Measurements from ENCODE around the gene IRAK3.
"Not testable (repeated sequence)": the region's sequence is repeated elsewhere in the genome, so short reads cannot be mapped to it uniquely, and the experiment has no call there.

IRAK3 gene

DNA sequence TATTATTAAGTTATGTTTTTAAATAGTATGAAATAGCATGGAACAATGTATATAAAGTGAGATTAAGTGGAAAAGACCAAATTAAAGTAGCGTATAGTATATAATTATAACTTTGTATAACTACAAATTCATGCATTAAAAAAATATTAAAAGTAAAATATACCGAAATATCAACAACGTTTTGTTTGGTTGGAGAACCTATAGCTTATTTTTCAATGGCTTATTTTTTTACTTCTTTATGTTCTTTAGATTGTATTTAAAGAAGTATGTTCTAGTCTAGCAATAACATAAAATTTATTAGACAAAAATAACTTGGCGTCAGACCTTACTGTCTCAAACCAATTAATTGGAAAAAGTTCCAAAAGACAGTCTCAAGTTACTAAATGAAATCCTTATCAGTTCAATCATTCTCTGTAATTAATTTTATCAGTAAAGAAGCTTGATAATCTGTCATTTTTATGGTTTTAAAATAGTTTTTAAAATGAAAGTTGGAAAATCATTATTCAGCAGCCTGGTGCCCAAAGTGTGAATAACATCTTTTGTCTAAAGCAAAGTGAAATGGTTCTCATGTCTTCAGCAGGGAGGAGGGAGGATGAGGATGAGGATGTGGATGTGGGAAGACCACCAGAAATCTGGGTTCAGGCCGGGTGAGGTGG, 46.7 kb downstream of the IRAK3 start:
- Histone ChIP-seq H3K9ac (ENCODE audit: low read length in 5 of 5) (peak overlapping the region in 3 of 5 donors; percentile 29 to 69 (median 62)), H3K27ac (ENCODE audit: low read depth, low read length) (peak overlapping the region; percentile 43), H3K4me3 (ENCODE audit: low read depth in 1 of 5, low read length in 5 of 5) (peak overlapping the region; percentile 35 to 65 (median 57)), H3K4me1 (ENCODE audit: control insufficient read depth in 5 of 5, insufficient read depth in 5 of 5, low read length in 5 of 5) (peaks cover 0 to 32% (median 16%) of the 10 kb centered on the region in 5 donors), H3K27me3 (ENCODE audit: control insufficient read depth in 5 of 5, insufficient read depth in 4 of 5, low read length in 5 of 5) (no peaks in the 10 kb centered on the region), H3K36me3 (ENCODE audit: control insufficient read depth in 5 of 5, insufficient read depth in 5 of 5, low read length in 5 of 5) (peaks cover 0 to 4% (median 3%) of the 10 kb centered on the region in 5 donors), H3K9me3 (ENCODE audit: control insufficient read depth in 5 of 5, low read length in 5 of 5) (no peaks in the 10 kb centered on the region)

DNA sequence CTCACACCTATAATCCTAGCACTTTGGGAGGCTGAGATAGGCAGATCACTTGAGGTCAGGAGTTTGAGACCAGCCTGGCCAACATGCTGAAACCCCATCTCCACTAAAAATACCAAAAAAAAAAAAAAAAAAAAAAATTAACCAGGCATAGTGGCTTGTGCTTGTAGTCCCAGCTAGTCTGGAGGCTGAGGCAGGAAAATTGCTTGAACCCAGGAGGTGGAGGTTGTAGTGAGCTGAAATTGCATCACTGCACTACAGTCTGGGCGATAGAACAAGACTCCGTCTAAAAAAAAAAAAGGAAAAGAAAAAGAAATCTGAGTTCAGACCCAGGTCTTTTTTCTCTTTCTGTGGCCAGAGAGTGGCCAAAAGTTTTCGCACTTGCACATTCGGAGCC, 47.3 kb downstream of the IRAK3 start:
- peaks cover 0 to 36% (median 16%) of the 10 kb centered on the region in 5 donors for H3K4me1 ChIP-seq (ENCODE audit: control insufficient read depth in 5 of 5, insufficient read depth in 5 of 5, low read length in 5 of 5)
- H3K36me3 ChIP-seq (ENCODE audit: control insufficient read depth in 5 of 5, insufficient read depth in 5 of 5, low read length in 5 of 5); H3K9ac ChIP-seq (ENCODE audit: low read length in 5 of 5): not testable (repeated sequence)

DNA sequence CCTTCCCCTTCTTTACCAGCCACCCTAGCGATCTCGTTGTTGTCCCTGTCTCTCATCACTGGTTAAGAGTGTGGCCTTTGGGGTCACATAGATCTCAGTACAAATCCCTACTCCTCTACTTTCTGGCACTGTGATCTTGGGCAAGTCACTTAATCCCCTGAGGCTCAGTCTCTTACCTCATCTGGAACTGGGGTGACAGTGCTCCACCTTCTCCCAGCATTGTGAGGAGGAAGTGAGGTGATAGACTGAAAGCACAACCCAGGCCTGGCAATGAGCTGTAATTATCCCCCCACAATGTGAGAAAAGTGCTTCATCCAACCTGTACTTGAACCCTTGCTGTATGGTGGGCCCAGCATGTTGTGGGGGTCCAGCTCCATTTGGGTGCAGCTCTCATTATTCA, 48.0 kb downstream of the IRAK3 start:
- Histone ChIP-seq H3K4me1 (ENCODE audit: control insufficient read depth in 5 of 5, insufficient read depth in 5 of 5, low read length in 5 of 5) (peaks cover 0 to 40% (median 21%) of the 10 kb centered on the region in 5 donors), H3K9me3 (ENCODE audit: control insufficient read depth in 5 of 5, low read length in 5 of 5) (no peaks in the 10 kb centered on the region), H3K27ac (ENCODE audit: low read depth, low read length) (no peak overlapping the region), H3K27me3 (ENCODE audit: control insufficient read depth in 5 of 5, insufficient read depth in 4 of 5, low read length in 5 of 5) (no peaks in the 10 kb centered on the region), H3K9ac (ENCODE audit: low read length in 5 of 5) (no peak overlapping the region), H3K36me3 (ENCODE audit: control insufficient read depth in 5 of 5, insufficient read depth in 5 of 5, low read length in 5 of 5) (no peaks in the 10 kb centered on the region), H3K4me3 (ENCODE audit: low read depth in 1 of 5, low read length in 5 of 5) (no peak overlapping the region)

More for the DNA sequence above, 47.3 kb downstream of the IRAK3 start:
- not testable (repeated sequence) for H3K27ac ChIP-seq (ENCODE audit: low read depth, low read length); H3K27me3 ChIP-seq (ENCODE audit: control insufficient read depth in 5 of 5, insufficient read depth in 4 of 5, low read length in 5 of 5); H3K9me3 ChIP-seq (ENCODE audit: control insufficient read depth in 5 of 5, low read length in 5 of 5)
- peak overlapping the region in 3 of 5 donors; percentile 35 to 61 (median 55) for H3K4me3 ChIP-seq (ENCODE audit: low read depth in 1 of 5, low read length in 5 of 5)

DNA sequence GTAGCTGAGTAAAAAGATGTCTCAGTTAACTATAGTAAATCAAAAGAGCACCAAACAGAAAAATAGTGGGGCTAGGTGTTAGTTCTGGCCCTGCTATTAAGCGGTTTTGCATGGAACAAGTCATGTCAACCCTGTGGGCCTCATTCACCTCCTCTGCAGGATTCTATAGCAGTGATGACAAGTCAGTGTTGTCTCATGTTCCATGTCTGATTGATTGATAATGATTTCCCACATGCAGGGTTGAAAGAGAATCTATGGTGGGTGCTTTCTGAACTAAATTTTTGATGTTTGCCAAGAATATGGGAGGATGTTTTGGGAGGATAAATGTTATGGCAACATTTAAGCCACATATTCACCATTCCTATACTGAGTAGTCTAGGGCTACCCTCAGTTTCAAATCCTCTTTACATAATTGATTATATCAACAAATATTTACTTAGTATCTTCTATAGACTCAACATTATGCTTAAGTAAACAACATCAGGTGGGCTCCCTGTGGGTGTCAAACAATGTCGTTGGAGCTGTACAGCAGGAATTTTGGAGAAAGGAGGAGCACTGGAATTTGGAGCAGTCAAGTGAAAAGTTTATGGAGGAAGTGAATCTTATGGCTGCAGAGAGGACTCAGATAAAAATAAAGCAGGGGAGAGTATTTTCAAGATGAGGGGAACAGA, 48.6 kb downstream of the IRAK3 start:
- no peak overlapping the region for H3K9ac ChIP-seq (ENCODE audit: low read length in 5 of 5)
- H3K4me3 ChIP-seq (ENCODE audit: low read depth in 1 of 5, low read length in 5 of 5): no peak overlapping the region
- H3K9me3 ChIP-seq (ENCODE audit: control insufficient read depth in 5 of 5, low read length in 5 of 5): no peaks in the 10 kb centered on the region
- H3K4me1 ChIP-seq (ENCODE audit: control insufficient read depth in 5 of 5, insufficient read depth in 5 of 5, low read length in 5 of 5): peaks cover 0 to 44% (median 26%) of the 10 kb centered on the region in 5 donors
- H3K27me3 ChIP-seq (ENCODE audit: control insufficient read depth in 5 of 5, insufficient read depth in 4 of 5, low read length in 5 of 5): no peaks in the 10 kb centered on the region
- H3K36me3 ChIP-seq (ENCODE audit: control insufficient read depth in 5 of 5, insufficient read depth in 5 of 5, low read length in 5 of 5): peaks cover 0 to 4% (median 2%) of the 10 kb centered on the region in 5 donors
- H3K27ac ChIP-seq (ENCODE audit: low read depth, low read length): no peak overlapping the region

DNA sequence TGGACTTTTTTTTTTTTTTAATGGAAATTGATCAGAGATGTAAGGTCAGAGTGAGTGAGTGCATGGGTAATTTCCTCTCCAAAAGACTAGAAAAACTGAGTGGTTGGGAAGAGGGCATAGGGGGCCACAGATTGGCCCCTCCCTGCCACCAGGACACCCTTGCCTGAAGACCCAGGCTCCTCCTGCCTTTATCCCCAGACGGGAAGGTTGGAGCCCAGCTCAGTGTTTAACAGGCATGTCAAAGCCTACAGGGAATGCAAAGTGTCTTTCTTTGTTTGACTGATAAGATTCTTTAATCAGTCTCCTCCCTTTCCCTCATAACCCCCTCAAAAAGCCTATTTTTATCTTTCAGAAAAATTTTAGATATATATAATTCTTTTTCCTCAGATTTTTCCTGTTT, 50.3 kb downstream of the IRAK3 start:
- H3K9ac ChIP-seq (ENCODE audit: low read length in 5 of 5): no peak overlapping the region
- H3K27me3 ChIP-seq (ENCODE audit: control insufficient read depth in 5 of 5, insufficient read depth in 4 of 5, low read length in 5 of 5): no peaks in the 10 kb centered on the region
- peaks cover 0 to 41% (median 26%) of the 10 kb centered on the region in 5 donors for H3K4me1 ChIP-seq (ENCODE audit: control insufficient read depth in 5 of 5, insufficient read depth in 5 of 5, low read length in 5 of 5)
- H3K36me3 ChIP-seq (ENCODE audit: control insufficient read depth in 5 of 5, insufficient read depth in 5 of 5, low read length in 5 of 5): peaks cover 0 to 7% (median 3%) of the 10 kb centered on the region in 5 donors
- no peak overlapping the region for H3K4me3 ChIP-seq (ENCODE audit: low read depth in 1 of 5, low read length in 5 of 5)
- H3K9me3 ChIP-seq (ENCODE audit: control insufficient read depth in 5 of 5, low read length in 5 of 5): no peaks in the 10 kb centered on the region
- no peak overlapping the region for H3K27ac ChIP-seq (ENCODE audit: low read depth, low read length)

DNA sequence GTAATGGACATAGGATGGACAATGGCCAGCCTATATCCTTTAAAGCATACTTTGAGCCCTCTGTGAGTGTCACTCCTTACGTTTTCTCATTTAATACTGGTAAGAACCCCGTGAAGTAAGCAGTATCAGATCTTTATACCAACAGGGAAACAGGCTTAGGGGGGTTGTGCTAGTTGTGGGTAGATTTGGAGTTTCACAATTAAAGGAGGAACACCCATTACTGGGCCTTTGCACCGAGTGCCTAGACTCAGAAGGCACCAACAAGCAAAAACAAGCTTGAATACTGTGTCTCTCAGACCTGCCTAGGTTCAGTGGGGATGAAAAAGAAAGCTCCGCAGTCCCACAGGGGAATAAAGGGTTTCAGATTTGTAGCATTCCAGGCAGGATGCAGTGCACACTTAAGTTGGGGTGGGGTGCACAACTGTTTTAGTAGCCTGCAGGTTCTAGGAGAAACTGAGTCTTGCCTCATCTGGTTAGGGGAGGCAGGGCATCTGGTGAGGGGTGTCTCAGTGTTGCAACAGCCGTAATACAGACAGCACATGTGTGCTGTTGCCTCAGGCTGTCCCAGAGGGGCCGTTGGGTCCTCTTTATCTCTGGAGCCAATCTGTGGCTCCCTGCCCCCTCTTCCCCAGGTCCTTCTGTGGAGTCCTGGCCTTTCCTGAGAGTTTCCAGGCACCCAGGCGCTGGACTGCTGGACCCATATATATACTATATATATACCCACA, 51.2 kb downstream of the IRAK3 start:
- H3K36me3 ChIP-seq (ENCODE audit: control insufficient read depth in 5 of 5, insufficient read depth in 5 of 5, low read length in 5 of 5): peaks cover 0 to 13% (median 6%) of the 10 kb centered on the region in 5 donors
- H3K27ac ChIP-seq (ENCODE audit: low read depth, low read length): no peak overlapping the region
- no peaks in the 10 kb centered on the region for H3K9me3 ChIP-seq (ENCODE audit: control insufficient read depth in 5 of 5, low read length in 5 of 5)
- peaks cover 0 to 34% (median 26%) of the 10 kb centered on the region in 5 donors for H3K4me1 ChIP-seq (ENCODE audit: control insufficient read depth in 5 of 5, insufficient read depth in 5 of 5, low read length in 5 of 5)
- no peak overlapping the region for H3K9ac ChIP-seq (ENCODE audit: low read length in 5 of 5)
- no peak overlapping the region for H3K4me3 ChIP-seq (ENCODE audit: low read depth in 1 of 5, low read length in 5 of 5)
- H3K27me3 ChIP-seq (ENCODE audit: control insufficient read depth in 5 of 5, insufficient read depth in 4 of 5, low read length in 5 of 5): no peaks in the 10 kb centered on the region

DNA sequence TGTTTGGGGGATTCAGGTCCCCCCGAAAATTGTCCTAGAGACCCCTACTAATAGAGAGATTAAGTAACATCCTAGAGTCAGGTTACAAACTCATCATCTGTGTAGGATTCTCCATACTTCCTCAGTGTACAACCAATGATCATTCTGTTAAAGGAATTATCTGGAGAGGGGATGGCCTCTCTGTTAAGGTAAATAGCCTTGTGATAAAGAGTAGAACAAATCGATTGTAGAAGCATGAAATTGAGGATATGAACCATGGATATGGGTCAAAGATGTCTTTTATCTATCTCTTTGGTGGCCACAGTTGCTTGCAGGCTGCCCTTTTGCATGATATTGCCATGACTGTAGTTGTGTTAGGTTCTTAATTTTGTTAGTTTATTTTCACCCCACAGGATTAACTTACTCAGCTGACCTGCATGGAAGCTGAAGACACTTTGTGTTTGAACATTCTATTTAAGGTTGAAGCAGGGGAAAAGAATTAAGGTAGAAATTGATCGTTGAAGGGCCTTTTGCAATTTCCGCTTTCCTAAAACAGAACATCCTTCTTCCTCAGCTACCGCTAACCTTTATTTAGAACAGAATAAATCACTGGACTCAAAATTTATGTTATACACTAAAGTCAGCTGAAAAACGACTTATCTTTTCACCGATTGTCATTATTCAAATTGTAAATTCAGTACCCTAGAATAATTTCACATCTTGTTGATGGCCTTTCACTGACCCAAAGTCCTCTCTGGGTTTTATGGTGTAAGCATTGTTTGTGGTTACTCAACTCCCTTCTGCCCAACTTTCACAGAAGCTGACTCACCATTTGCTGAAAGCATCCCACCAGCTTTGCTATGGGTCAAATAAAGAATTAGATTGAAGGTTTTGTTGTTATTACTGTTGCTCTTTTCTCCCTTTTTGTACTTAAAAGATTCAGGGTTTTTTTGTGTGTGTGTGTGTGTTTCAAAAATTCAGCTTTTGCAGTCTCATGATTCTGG, 52.3 kb downstream of the IRAK3 start:
- H3K36me3 ChIP-seq (ENCODE audit: control insufficient read depth in 5 of 5, insufficient read depth in 5 of 5, low read length in 5 of 5): peaks cover 3 to 20% (median 12%) of the 10 kb centered on the region in 5 donors
- no peak overlapping the region for H3K4me3 ChIP-seq (ENCODE audit: low read depth in 1 of 5, low read length in 5 of 5)
- no peak overlapping the region for H3K9ac ChIP-seq (ENCODE audit: low read length in 5 of 5)
- H3K27ac ChIP-seq (ENCODE audit: low read depth, low read length): peak overlapping the region; percentile 66
- H3K9me3 ChIP-seq (ENCODE audit: control insufficient read depth in 5 of 5, low read length in 5 of 5): no peaks in the 10 kb centered on the region
- no peaks in the 10 kb centered on the region for H3K27me3 ChIP-seq (ENCODE audit: control insufficient read depth in 5 of 5, insufficient read depth in 4 of 5, low read length in 5 of 5)
- H3K4me1 ChIP-seq (ENCODE audit: control insufficient read depth in 5 of 5, insufficient read depth in 5 of 5, low read length in 5 of 5): peaks cover 0 to 29% (median 26%) of the 10 kb centered on the region in 5 donors

DNA sequence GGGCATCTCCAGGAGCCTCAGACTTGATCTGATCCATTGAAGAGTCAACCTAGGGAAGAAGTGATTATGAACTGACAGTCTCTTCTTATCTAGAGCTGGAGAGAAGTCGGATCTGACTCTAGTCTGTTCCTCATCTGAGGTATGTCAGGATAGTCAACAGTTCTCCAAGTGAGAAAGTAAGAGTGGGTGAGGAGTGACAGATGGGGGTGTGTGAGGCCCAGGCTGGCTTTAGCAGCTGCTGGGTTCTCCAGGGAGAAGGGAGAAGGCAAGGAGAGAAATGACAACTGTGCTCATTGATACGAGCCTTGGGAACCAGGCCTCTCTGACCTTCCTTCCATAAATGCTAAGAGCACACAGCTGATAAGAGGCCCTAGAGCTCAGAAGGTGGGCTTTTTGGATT, 53.3 kb downstream of the IRAK3 start:
- H3K4me3 ChIP-seq (ENCODE audit: low read depth in 1 of 5, low read length in 5 of 5): no peak overlapping the region
- peaks cover 3 to 21% (median 19%) of the 10 kb centered on the region in 5 donors for H3K36me3 ChIP-seq (ENCODE audit: control insufficient read depth in 5 of 5, insufficient read depth in 5 of 5, low read length in 5 of 5)
- H3K27me3 ChIP-seq (ENCODE audit: control insufficient read depth in 5 of 5, insufficient read depth in 4 of 5, low read length in 5 of 5): no peaks in the 10 kb centered on the region
- H3K27ac ChIP-seq (ENCODE audit: low read depth, low read length): peak overlapping the region; percentile 66
- H3K9ac ChIP-seq (ENCODE audit: low read length in 5 of 5): peak overlapping the region in 1 of 5 donors; percentile 16
- no peaks in the 10 kb centered on the region for H3K9me3 ChIP-seq (ENCODE audit: control insufficient read depth in 5 of 5, low read length in 5 of 5)
- peaks cover 0 to 29% (median 26%) of the 10 kb centered on the region in 5 donors for H3K4me1 ChIP-seq (ENCODE audit: control insufficient read depth in 5 of 5, insufficient read depth in 5 of 5, low read length in 5 of 5)

DNA sequence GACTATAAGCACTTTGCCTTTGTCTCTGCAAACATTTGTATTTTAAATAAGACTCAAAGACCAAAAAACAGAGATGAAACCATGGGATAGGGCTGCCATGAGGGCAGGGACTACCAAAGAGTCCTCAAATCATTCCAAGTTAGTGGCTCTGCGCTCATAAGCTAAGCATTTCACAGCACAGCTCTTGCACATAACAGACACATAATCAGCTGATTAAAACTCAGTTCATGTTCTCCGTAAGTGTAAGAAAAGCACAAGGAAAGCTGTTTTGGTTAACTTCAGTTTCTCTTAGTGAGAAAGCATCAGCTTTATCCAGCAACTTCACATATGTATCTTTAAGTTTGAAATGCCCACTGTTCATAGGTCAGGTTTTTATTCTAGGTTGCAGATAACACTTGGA, 54.9 kb downstream of the IRAK3 start:
- H3K27ac ChIP-seq (ENCODE audit: low read depth, low read length): no peak overlapping the region
- no peak overlapping the region for H3K4me3 ChIP-seq (ENCODE audit: low read depth in 1 of 5, low read length in 5 of 5)
- no peaks in the 10 kb centered on the region for H3K9me3 ChIP-seq (ENCODE audit: control insufficient read depth in 5 of 5, low read length in 5 of 5)
- H3K9ac ChIP-seq (ENCODE audit: low read length in 5 of 5): no peak overlapping the region
- peaks cover 0 to 27% (median 26%) of the 10 kb centered on the region in 5 donors for H3K4me1 ChIP-seq (ENCODE audit: control insufficient read depth in 5 of 5, insufficient read depth in 5 of 5, low read length in 5 of 5)
- peaks cover 13 to 32% (median 28%) of the 10 kb centered on the region in 5 donors for H3K36me3 ChIP-seq (ENCODE audit: control insufficient read depth in 5 of 5, insufficient read depth in 5 of 5, low read length in 5 of 5)
- no peaks in the 10 kb centered on the region for H3K27me3 ChIP-seq (ENCODE audit: control insufficient read depth in 5 of 5, insufficient read depth in 4 of 5, low read length in 5 of 5)

All from subcutaneous abdominal adipose tissue (tissue), 5 donors.